B cell (primary cell): ENCODE results near the gene TMEM219.

ENCODE experiments used
- CTCF ChIP-seq: fragments of 200-600 bp; IDR thresholded peaks from one replicate; pipeline ENCODE4 v1.8.0; 2022; ENCODE audit warnings: antibody characterized with exemption, mild to moderate bottlenecking
- EZH2 ChIP-seq: IDR thresholded peaks from 2 replicates; pipeline ENCODE4 v1.6.1; 2012; ENCODE audit warnings: borderline replicate concordance, low read depth, mild to moderate bottlenecking, moderate library complexity, low read length; ENCODE audit not compliant: insufficient read depth, poor library complexity, severe bottlenecking

DNA sequence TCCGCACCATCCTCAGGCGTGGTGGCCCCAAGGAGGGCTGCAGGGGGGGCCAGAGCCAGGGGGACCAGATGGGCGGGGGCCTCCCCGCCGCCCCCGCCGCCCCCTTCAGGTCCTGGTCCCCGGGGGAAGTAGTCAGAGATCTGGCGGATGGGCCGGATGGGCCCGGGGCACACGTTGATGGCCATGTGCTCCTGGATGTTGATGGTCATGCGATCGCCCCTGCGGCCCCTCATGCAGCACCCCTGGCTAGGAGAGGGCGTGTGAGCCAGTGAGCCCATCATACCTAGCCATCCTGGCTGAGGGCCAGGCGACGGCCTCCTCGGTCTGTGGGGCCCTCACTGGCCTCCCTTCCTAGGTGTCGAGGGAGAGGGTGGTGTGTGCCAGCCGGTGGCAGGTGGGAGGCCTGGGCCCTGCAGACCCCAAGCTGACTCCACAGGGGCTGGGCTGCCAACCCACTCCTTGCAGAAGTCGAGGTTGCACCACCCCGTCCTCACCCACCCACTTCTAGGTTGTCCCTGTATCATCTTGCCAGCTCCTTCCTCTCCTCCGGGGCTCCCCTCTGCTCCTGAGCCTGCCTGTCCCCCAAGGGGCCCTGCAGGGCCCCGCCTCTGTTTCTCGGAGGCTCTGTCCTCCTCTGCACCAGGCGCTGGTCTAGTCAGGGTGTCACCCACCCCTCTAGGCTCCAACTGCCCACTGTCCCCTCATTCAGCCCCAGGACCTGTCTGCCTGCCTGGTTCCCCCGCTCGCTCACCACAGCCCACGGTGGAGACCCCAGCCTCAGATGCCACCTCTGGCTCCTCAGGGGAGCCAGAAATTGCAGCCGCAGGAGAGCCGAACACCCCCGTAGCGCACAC is 48.3 kb downstream of the TMEM219 start:
- TF ChIP-seq CTCF (no peak), EZH2 (no peak)
